NCI-H1436 treated with DMSO at 0.1 percent for 48 hours (cell line): ENCODE measurements around the gene ELFN1.
"Not testable (repeated sequence)": the region's sequence is repeated elsewhere in the genome, so short reads cannot be mapped to it uniquely, and the experiment has no call there.

Experiments
- DNase-seq: peaks from one replicate; lab custom pipeline; 2025; lab: John Stamatoyannopoulos, UW

Gene ELFN1

GRCh38 chr7:1757601-1758000 lies 87.5 kb downstream of the ELFN1 start:
- DNase-seq: no peak

GRCh38 chr7:1758028-1758858 lies 88.2 kb downstream of the ELFN1 start:
- no peak for DNase-seq

DNA sequence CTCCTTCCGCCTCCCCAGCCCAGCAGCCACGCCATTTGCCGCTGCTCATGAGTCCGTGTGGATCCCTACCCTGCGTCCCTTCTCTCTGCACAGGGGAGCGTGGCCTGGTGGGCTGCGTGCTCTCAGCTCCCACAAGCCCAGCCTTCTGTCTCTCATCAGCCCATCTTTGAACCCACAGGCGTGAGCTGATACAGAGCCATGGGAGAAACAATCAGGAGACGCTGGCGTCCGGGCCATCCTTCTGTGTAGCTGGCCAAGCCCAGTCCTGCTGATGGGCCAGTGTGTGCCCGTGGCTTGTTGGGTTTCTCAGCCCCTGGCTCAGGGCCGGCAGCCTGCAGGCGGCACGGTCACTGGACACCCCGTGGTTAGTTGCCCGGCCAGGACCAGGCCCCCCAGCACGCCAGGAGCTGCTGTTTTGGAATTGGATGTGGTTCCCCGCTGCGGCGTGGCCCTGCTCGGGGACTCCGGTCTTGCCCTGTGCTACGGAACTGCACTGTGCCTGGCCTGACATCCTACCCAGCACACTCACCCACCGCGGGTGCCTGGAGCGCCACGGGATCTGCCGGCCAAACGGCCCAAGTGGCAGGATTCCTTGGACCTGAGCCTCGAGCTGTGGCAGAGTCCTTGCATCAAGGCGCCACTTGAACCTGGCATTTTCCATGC lies 88.9 kb downstream of the ELFN1 start:
- no peak for DNase-seq

GRCh38 chr7:1761097-1761496 lies 91.0 kb downstream of the ELFN1 start:
- no peak for DNase-seq

DNA sequence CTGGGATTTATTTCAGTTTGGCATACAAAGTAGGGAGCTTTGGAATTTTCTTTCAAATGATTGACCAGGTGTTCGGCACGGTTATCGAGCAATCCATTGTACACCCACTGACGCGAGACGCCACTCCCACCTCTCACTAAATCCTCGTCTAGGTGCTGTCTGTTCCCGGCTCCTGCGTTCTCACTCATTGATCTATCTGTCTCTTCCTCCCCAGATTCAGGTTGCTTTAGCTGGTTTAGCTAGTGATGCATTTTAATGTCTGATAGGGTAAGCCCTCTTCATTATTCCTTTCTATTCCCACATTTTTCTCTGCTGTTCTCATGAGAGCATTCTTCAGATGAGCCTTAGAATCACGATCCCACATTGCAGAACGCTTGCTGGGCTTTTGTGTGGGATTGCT lies 91.7 kb downstream of the ELFN1 start:
- DNase-seq: no peak

GRCh38 chr7:1762238-1762945 lies 92.3 kb downstream of the ELFN1 start:
- DNase-seq: no peak

DNA sequence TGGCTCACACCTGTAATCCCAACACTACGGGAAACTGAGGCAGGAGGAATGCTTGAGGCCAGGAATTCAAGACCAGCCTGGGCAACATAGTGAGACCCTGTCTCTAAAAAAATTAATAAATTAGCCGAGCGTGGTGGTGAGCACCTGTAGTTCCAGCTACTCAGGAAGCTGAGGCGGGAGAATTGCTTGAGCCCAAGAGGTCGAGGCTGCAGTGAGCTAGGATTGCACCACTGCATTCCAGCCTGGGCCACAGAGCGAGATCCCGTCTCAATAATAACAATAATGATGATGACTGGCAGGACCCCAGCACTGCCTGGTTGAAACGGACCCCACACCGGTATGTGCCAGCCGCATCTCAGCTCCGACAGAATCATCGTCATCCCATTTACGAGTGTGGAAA lies 93.0 kb downstream of the ELFN1 start:
- no peak for DNase-seq

- DNase-seq: not testable (repeated sequence)
These were observed 93.8 kb downstream of the ELFN1 start for GRCh38 chr7:1763911-1764310.

DNA sequence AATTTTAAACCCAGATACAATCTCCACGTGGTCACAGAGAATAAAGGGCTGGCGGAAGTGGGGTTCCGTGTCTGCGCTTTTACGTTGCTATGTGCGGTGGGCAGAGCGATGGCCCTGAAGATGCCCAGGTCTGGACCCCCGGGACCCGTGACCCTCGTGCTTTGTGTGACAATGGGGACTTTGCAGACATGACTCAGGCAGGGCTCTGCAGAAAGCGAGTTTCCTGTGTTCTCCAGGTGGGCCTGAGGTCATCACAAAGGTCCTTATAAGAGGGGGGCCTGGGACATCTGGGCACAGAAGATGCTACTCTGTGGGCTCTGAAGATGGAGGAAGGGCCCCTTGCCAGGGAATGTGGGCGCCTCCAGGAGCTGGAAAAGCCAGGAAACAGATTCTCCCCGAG lies 95.3 kb downstream of the ELFN1 start:
- no peak for DNase-seq

DNA sequence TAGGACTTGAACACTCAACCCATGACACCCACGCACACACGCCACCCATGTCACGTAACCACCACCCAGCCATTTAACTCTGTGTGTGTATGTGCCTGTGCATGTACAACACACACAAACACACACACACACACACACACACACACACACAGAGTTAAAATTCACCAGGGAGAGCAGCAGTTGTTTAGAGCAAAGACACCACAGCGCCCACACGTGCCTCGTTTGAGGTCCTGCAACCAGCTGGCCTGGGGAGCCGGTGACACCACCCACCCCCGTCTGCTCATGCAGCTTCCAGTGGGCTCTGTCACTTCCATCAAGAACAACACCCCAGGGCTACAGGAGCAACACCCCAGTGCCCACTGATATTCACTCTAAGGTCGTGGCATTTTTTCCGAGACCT lies 97.4 kb downstream of the ELFN1 start:
- DNase-seq: no peak

DNA sequence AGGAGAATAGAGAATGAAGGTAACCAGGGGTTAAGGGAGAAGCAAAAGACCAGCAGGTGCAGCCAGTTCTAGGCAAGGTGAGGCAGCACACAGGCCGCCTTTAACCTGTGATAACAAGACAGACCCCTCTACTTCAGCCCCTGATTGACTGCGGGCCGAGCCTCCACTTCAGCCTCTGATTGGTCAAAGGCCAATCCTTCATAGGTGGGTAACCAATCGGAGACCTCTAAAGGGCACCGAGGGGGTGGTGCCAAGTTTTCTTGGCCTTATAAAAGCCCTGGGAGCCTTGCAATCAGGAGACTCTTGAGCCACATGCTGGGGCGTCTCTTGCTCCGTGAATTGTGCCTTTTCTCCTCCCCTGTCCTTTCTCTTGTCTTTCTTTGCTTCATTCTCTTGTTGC lies 98.8 kb downstream of the ELFN1 start:
- no peak for DNase-seq

- no peak for DNase-seq
These were observed 99.5 kb downstream of the ELFN1 start for GRCh38 chr7:1769286-1770200.

DNA sequence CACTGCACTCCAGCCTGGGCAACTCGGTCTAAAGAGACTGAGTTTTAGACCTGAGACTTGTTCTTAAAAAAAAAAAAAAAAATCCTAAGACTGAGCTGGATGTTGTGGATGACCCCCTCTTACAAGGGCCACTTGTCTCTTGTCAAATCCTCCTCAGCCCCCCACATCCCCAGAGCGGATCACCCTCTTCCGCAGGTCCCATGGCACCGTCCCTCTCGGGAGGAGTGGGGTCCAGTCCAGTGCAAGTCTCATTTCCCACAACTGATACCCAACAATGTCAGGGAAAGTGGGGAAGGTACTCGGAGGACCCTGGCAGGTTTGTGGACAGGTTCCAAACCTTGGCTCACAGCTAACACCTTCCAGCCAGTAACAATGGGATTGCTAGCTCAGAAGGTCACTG lies 100.3 kb downstream of the ELFN1 start:
- DNase-seq: no peak

DNA sequence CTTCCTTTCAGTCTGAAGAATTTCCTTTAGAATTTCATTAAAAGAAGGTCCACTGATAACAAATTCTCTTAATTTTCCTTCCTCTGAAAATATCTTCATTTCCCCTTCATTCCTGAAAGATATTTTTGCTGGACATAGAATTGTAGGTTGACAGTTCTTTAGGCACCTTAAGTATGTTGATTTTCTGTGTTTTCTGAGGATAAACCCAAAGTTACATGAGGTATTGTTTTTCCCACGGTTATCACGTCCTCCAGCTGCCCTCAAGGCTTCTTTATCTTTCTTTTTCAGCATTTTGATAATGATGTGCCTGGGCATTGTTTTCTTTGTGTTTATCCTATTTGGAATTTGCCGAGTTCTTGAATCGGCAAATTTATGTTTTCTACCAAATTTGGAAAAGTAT lies 105.3 kb downstream of the ELFN1 start:
- no peak for DNase-seq

- no peak for DNase-seq
These were observed 107.0 kb downstream of the ELFN1 start for GRCh38 chr7:1777122-1777521.

- no peak for DNase-seq
These were observed 109.4 kb downstream of the ELFN1 start for GRCh38 chr7:1779445-1779844.

- no peak for DNase-seq
These were observed 111.3 kb downstream of the ELFN1 start for GRCh38 chr7:1781369-1781768.

DNA sequence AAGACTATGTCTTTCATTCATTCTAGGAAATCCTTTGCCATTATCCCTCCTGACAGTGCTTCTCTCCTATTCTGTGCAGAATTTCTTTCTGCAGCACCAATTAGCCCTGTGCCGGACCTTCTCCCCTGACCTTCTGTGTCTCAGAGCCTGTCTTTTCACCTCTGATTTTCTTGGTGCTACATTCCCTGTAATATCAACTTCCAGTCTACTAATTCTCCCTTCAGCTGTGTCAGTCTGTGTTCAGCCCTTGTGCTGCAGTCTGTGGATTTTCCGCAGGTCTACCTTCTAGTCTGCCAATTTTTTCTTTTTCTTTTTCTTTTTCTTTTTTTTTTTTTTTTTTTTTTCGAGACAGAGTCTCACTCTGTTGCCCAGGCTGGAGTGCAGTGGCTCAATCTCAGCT lies 115.8 kb downstream of the ELFN1 start:
- no peak for DNase-seq

DNA sequence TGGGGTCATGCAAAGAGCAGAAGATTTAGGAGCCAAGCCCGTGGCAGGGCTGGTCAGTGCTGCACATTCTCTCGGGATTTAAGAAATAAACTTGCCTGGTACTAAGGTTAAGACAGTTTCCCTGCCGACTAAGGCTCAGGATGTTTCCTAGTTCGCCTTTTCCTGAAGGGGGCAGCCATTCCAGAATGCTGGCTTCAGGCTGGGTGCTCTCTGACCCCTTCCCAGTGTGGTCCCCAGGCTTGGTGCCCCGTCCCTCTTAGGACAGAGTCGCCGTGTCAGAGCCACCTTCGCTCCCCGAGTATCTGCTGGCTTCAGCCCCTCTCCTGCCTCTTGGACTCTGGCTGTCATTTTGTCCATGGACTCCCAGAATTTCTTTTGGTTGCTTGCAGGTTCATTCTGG lies 117.2 kb downstream of the ELFN1 start:
- DNase-seq: no peak

- no peak for DNase-seq
These were observed 117.7 kb downstream of the ELFN1 start for GRCh38 chr7:1787681-1788235.

GRCh38 chr7:1794888-1795542 lies 124.9 kb downstream of the ELFN1 start:
- DNase-seq: no peak
